ENCODE measurements around the gene SCN4A.
"Not testable (repeated sequence)": the region's sequence is repeated elsewhere in the genome, so short reads cannot be mapped to it uniquely, and the experiment has no call there.

SCN4A gene

GRCh38 chr17:63918305-63918704, 54.4 kb downstream of the SCN4A start:
- no peak for DNase-seq (ENCODE audit: extremely low read depth in 1 of 2, low read depth in 1 of 2)

GRCh38 chr17:63917646-63918045, 55.1 kb downstream of the SCN4A start:
- DNase-seq (ENCODE audit: extremely low read depth in 1 of 2, low read depth in 1 of 2) = no peak

GRCh38 chr17:63917206-63917605, 55.5 kb downstream of the SCN4A start:
- DNase-seq (ENCODE audit: extremely low read depth in 1 of 2, low read depth in 1 of 2) = not testable (repeated sequence)

- DNase-seq (ENCODE audit: extremely low read depth in 1 of 2, low read depth in 1 of 2) = no peak
Measured at GRCh38 chr17:63916566-63917185, 56.0 kb downstream of the SCN4A start.

- DNase-seq (ENCODE audit: extremely low read depth in 1 of 2, low read depth in 1 of 2) = not testable (repeated sequence)
Measured at GRCh38 chr17:63915753-63916152, 57.0 kb downstream of the SCN4A start.

GRCh38 chr17:63914471-63914870, 58.2 kb downstream of the SCN4A start:
- no peak for DNase-seq (ENCODE audit: extremely low read depth in 1 of 2, low read depth in 1 of 2)

- peak; percentile 21 to 33 for DNase-seq (ENCODE audit: extremely low read depth in 1 of 2, low read depth in 1 of 2)
Measured at GRCh38 chr17:63911657-63912100, 61.0 kb downstream of the SCN4A start.

- DNase-seq (ENCODE audit: extremely low read depth in 1 of 2, low read depth in 1 of 2) = no peak
Measured at GRCh38 chr17:63911041-63911635, 61.6 kb downstream of the SCN4A start, which contains the start of gene CSHL1. Gene CSHL1, minus strand, starts transcription at chr17:63911258. Its CDS starts 62 bp downstream, at chr17:63911196.

- DNase-seq (ENCODE audit: extremely low read depth in 1 of 2, low read depth in 1 of 2) = no peak
Measured at GRCh38 chr17:63910096-63910495, 62.6 kb downstream of the SCN4A start.

GRCh38 chr17:63909586-63909985, 63.1 kb downstream of the SCN4A start:
- not testable (repeated sequence) for DNase-seq (ENCODE audit: extremely low read depth in 1 of 2, low read depth in 1 of 2)

- not testable (repeated sequence) for DNase-seq (ENCODE audit: extremely low read depth in 1 of 2, low read depth in 1 of 2)
Measured at GRCh38 chr17:63907161-63907778, 65.4 kb downstream of the SCN4A start.

- not testable (repeated sequence) for DNase-seq (ENCODE audit: extremely low read depth in 1 of 2, low read depth in 1 of 2)
Measured at GRCh38 chr17:63904796-63905195, 67.9 kb downstream of the SCN4A start.

- not testable (repeated sequence) for DNase-seq (ENCODE audit: extremely low read depth in 1 of 2, low read depth in 1 of 2)
Measured at GRCh38 chr17:63903787-63904201, 68.9 kb downstream of the SCN4A start.

- DNase-seq (ENCODE audit: extremely low read depth in 1 of 2, low read depth in 1 of 2) = not testable (repeated sequence)
Measured at GRCh38 chr17:63901971-63902370, 70.7 kb downstream of the SCN4A start.

GRCh38 chr17:63898899-63899798, 73.6 kb downstream of the SCN4A start:
- not testable (repeated sequence) for DNase-seq (ENCODE audit: extremely low read depth in 1 of 2, low read depth in 1 of 2)

GRCh38 chr17:63896524-63897354, 76.0 kb downstream of the SCN4A start, which contains the start of gene CSH1:
Gene CSH1, minus strand, starts transcription at chr17:63896574. Its CDS starts 63 bp downstream, at chr17:63896511.
- DNase-seq (ENCODE audit: extremely low read depth in 1 of 2, low read depth in 1 of 2) = not testable (repeated sequence)

GRCh38 chr17:63894821-63895220, 77.9 kb downstream of the SCN4A start:
- DNase-seq (ENCODE audit: extremely low read depth in 1 of 2, low read depth in 1 of 2) = not testable (repeated sequence)

- not testable (repeated sequence) for DNase-seq (ENCODE audit: extremely low read depth in 1 of 2, low read depth in 1 of 2)
Measured at GRCh38 chr17:63894021-63894420, 78.7 kb downstream of the SCN4A start.

- DNase-seq (ENCODE audit: extremely low read depth in 1 of 2, low read depth in 1 of 2) = not testable (repeated sequence)
Measured at GRCh38 chr17:63892316-63893037, 80.2 kb downstream of the SCN4A start.

All from activated CD8-positive, alpha-beta memory T cell treated with anti-CD3 and anti-CD28 coated beads for 1 hour (primary cell).